ENCODE measurements around the gene BLID.

- TF ChIP-seq CTCF (IDR thresholded peaks at IDR 0.05; ENCODE audit: insufficient read depth, low read length, poor library complexity, severe bottlenecking): no peak
- TF ChIP-seq EZH2phosphoT487 (conservative IDR thresholded peaks at IDR 0.05; ENCODE audit: low read length): no peak
Measured at GRCh38 chr11:122162095-122162494, 46.1 kb upstream of the BLID start.
